ENCODE data around the gene CCNK.

Gene CCNK

GRCh38 chr14:99468081-99468480 is 13.1 kb upstream of the CCNK start:
- H3K27ac ChIP-seq (ENCODE audit: low read length): no peak overlapping the region
- H3K36me3 ChIP-seq (replicated peaks; ENCODE audit: low read depth, low read length): peaks cover 6% of the 10 kb centered on the region
- no peaks in the 10 kb centered on the region for H3K9me3 ChIP-seq (ENCODE audit: insufficient read depth, low read length)
- H3K27me3 ChIP-seq (ENCODE audit: low read depth, low read length): no peaks in the 10 kb centered on the region
- H3K79me2 ChIP-seq (ENCODE audit: low read length): peaks cover 67% of the 10 kb centered on the region
- TF ChIP-seq CTCF (IDR thresholded peaks at IDR 0.05; ENCODE audit: low read depth, low read length) (no peak), EZH2phosphoT487 (IDR thresholded peaks at IDR 0.05; ENCODE audit: low read depth) (no peak)
- no peaks in the 10 kb centered on the region for H3K4me1 ChIP-seq (ENCODE audit: low read length)
- no peak overlapping the region for H3K4me3 ChIP-seq (ENCODE audit: low read length)
- H4K20me1 ChIP-seq (ENCODE audit: insufficient read depth, low read length): peaks cover 43% of the 10 kb centered on the region
- no peak overlapping the region for H3K9ac ChIP-seq (ENCODE audit: low read length)
- H2AFZ ChIP-seq (ENCODE audit: low read depth, low read length): no peak overlapping the region
- H3K4me2 ChIP-seq (ENCODE audit: low read length): no peak overlapping the region

- H3K4me1 ChIP-seq (ENCODE audit: low read length): no peaks in the 10 kb centered on the region
- no peak overlapping the region for H3K4me3 ChIP-seq (ENCODE audit: low read length)
- peaks cover 76% of the 10 kb centered on the region for H3K79me2 ChIP-seq (ENCODE audit: low read length)
- peaks cover 43% of the 10 kb centered on the region for H4K20me1 ChIP-seq (ENCODE audit: insufficient read depth, low read length)
- H3K27ac ChIP-seq (ENCODE audit: low read length): no peak overlapping the region
- H3K9me3 ChIP-seq (ENCODE audit: insufficient read depth, low read length): no peaks in the 10 kb centered on the region
- peaks cover 4% of the 10 kb centered on the region for H3K36me3 ChIP-seq (replicated peaks; ENCODE audit: low read depth, low read length)
- no peak overlapping the region for H3K4me2 ChIP-seq (ENCODE audit: low read length)
- no peak overlapping the region for H2AFZ ChIP-seq (ENCODE audit: low read depth, low read length)
- TF ChIP-seq CTCF (IDR thresholded peaks at IDR 0.05; ENCODE audit: low read depth, low read length): no peak
- TF ChIP-seq EZH2phosphoT487 (IDR thresholded peaks at IDR 0.05; ENCODE audit: low read depth): no peak
- H3K27me3 ChIP-seq (ENCODE audit: low read depth, low read length): no peaks in the 10 kb centered on the region
- H3K9ac ChIP-seq (ENCODE audit: low read length): no peak overlapping the region
These were observed 12.2 kb upstream of the CCNK start for GRCh38 chr14:99468836-99469592.

GRCh38 chr14:99471731-99472130 is 9.5 kb upstream of the CCNK start:
- H3K36me3 ChIP-seq (replicated peaks; ENCODE audit: low read depth, low read length): no peaks in the 10 kb centered on the region
- peaks cover 56% of the 10 kb centered on the region for H4K20me1 ChIP-seq (ENCODE audit: insufficient read depth, low read length)
- no peaks in the 10 kb centered on the region for H3K9me3 ChIP-seq (ENCODE audit: insufficient read depth, low read length)
- peaks cover 95% of the 10 kb centered on the region for H3K79me2 ChIP-seq (ENCODE audit: low read length)
- no peak overlapping the region for H3K4me2 ChIP-seq (ENCODE audit: low read length)
- no peaks in the 10 kb centered on the region for H3K4me1 ChIP-seq (ENCODE audit: low read length)
- H2AFZ ChIP-seq (ENCODE audit: low read depth, low read length): no peak overlapping the region
- no peak overlapping the region for H3K4me3 ChIP-seq (ENCODE audit: low read length)
- TF ChIP-seq EZH2phosphoT487 (IDR thresholded peaks at IDR 0.05; ENCODE audit: low read depth) (no peak), CTCF (IDR thresholded peaks at IDR 0.05; ENCODE audit: low read depth, low read length) (no peak)
- H3K9ac ChIP-seq (ENCODE audit: low read length): no peak overlapping the region
- H3K27me3 ChIP-seq (ENCODE audit: low read depth, low read length): no peaks in the 10 kb centered on the region
- no peak overlapping the region for H3K27ac ChIP-seq (ENCODE audit: low read length)

- H3K27me3 ChIP-seq (ENCODE audit: low read depth, low read length): no peaks in the 10 kb centered on the region
These were observed 8.3 kb upstream of the CCNK start for GRCh38 chr14:99472937-99473336.

More at GRCh38 chr14:99472937-99473336, 8.3 kb upstream of the CCNK start:
- H3K9ac ChIP-seq (ENCODE audit: low read length): no peak overlapping the region
- H3K4me1 ChIP-seq (ENCODE audit: low read length): no peaks in the 10 kb centered on the region
- no peaks in the 10 kb centered on the region for H3K9me3 ChIP-seq (ENCODE audit: insufficient read depth, low read length)
- H3K4me2 ChIP-seq (ENCODE audit: low read length): no peak overlapping the region
- peaks cover 53% of the 10 kb centered on the region for H4K20me1 ChIP-seq (ENCODE audit: insufficient read depth, low read length)
- no peak overlapping the region for H2AFZ ChIP-seq (ENCODE audit: low read depth, low read length)
- H3K27ac ChIP-seq (ENCODE audit: low read length): no peak overlapping the region
- H3K79me2 ChIP-seq (ENCODE audit: low read length): peaks cover 96% of the 10 kb centered on the region
- H3K36me3 ChIP-seq (replicated peaks; ENCODE audit: low read depth, low read length): no peaks in the 10 kb centered on the region
- no peak for TF ChIP-seq CTCF (IDR thresholded peaks at IDR 0.05; ENCODE audit: low read depth, low read length)
- no peak for TF ChIP-seq EZH2phosphoT487 (IDR thresholded peaks at IDR 0.05; ENCODE audit: low read depth)
- no peak overlapping the region for H3K4me3 ChIP-seq (ENCODE audit: low read length)

Measured in OCI-LY3 (cell line).